Activated CD4-positive, alpha-beta T cell treated with anti-CD3 and anti-CD28 coated beads for 24 hours (primary cell): ENCODE measurements around the gene NSD2.
"Not testable (repeated sequence)": the region's sequence is repeated elsewhere in the genome, so short reads cannot be mapped to it uniquely, and the experiment has no call there.

Experiments used
- DNase-seq, 2 donors: peaks; one replicate each; pipeline ENCODE4 v3.0.0-alpha.2; 2020; ENCODE audit warnings: low read depth in 2 of 2

NSD2 gene

DNA sequence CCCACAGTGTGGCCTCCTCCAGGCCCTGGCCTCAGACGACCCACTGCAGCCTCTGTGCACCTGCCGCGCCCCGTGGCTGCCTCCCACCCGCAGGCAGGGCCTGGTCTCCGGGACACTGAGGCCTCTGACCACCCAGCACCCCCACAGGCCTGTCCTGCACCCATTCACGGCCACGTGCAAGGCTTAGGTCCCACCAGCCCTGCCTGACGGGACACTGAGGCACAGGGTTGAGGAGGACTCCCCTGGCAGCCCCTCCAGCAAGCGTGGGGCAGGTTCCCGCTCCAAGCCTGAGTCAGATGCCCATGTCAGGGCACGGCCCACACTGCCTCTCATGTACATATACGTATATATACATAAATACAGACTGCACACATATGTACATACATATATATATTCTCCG, 114.1 kb downstream of the NSD2 start:
- no peak for DNase-seq

GRCh38 chr4:1985780-1986577, 114.8 kb downstream of the NSD2 start:
- no peak for DNase-seq

- DNase-seq, result no peak
These were observed 115.5 kb downstream of the NSD2 start for GRCh38 chr4:1986578-1987210.

DNA sequence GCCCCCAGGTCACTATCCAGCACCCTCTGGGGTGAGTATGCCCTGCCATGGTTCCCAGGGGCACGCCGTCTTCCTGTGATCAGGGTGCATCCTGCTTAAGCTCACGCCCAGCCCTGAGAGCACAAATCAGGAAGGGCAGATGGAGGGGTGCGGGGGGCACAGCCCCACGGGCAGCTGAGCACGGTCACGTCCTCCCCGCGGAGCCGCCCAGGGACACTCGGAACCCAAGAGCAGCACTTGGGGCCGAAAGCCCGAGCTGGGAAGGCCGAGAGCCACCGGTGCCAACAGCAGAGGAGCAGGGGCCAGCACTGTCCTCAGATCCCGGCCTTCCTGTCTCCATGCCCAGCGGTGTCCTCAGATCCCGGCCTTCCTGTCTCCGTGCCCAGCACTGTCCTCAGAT, 116.1 kb downstream of the NSD2 start:
- no peak for DNase-seq

GRCh38 chr4:1987721-1988326, 116.6 kb downstream of the NSD2 start:
- DNase-seq, result no peak

GRCh38 chr4:1988327-1988724, 117.1 kb downstream of the NSD2 start:
- no peak for DNase-seq

GRCh38 chr4:1989533-1990347, 118.5 kb downstream of the NSD2 start:
- DNase-seq, result no peak

- no peak for DNase-seq
These were observed 119.1 kb downstream of the NSD2 start for GRCh38 chr4:1990348-1990645.

GRCh38 chr4:1990676-1991075, 119.5 kb downstream of the NSD2 start:
- no peak for DNase-seq

DNA sequence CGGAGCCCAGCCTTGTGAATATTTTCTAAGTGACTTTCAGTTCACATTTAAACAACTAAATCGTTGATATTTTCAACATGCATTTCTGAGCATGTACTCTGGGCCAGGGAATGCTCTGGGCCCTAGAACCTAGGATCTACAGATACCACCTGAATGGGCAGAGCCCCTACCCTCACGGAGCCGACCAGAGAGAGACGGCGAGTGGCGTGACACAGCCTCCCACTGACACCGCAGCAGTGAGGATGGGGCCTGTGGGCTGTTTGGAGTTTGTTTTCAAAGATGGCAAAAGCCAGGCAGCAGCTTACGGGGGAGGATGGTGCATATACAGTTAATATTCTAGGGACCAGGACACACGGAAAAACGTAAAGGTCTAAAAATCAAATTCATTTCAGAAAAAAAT, 119.9 kb downstream of the NSD2 start:
- DNase-seq, result no peak

- DNase-seq, result no peak
These were observed 120.6 kb downstream of the NSD2 start for GRCh38 chr4:1991596-1992434.

- no peak for DNase-seq
These were observed 121.4 kb downstream of the NSD2 start for GRCh38 chr4:1992468-1993168.

DNA sequence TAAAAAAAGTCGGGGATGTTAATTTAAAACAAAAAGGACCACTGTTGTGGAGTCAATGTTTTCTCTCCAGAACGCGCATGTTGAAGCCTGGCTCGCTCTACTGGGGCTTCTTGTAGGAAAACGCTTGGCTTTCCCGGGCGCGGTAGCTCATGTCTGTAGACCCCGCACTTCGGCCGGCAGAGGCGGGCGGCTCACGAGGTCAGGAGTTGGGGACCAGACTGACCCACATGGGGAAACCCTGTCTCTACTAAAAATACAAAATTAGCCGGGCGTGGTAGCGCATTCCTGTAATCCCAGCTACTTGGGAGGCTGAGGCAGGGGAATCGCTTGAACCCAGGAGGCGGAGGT, 122.0 kb downstream of the NSD2 start:
- no peak for DNase-seq

- DNase-seq, result not testable (repeated sequence)
These were observed 122.7 kb downstream of the NSD2 start for GRCh38 chr4:1993718-1994516.

GRCh38 chr4:1994938-1995337, 123.7 kb downstream of the NSD2 start:
- no peak for DNase-seq

GRCh38 chr4:1996866-1997611, 125.8 kb downstream of the NSD2 start:
- no peak for DNase-seq

DNA sequence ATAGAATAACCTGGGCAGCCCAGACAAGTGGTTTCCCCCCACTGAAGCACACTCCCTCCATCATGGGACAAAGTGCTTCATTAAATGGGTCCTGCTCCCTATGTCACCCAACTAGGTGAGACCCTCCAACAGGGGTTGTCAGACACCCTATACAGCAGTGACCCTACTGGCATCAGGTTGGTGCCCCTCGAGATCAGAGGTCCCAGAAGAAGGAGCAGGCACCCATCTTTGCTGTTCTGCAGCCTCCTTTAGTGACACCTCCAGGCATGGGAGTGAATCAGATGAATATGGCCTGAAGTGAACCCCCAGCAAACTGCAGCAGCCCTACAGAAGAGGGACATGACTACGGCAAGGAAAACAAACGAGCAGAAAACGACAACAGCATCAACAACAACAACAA, 126.5 kb downstream of the NSD2 start:
- DNase-seq, result no peak

DNA sequence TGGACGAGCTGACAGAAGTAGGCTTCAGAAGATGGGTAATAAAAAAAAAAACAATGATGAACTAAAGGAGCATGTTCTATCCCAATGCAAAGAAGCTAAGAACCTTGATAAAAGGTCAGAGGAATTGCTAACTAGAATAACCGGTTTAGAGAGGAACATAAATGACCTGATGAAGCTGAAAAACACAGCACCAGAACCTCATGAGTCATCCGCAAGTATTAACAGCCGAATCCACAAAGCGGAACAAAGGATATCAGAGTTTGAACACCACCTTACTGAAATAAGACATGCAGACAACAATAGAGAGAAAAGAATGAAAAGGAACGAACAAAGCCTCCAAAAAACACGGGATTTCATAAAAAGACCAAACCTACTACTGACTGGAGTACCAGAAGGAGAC, 127.1 kb downstream of the NSD2 start:
- DNase-seq, result no peak

DNA sequence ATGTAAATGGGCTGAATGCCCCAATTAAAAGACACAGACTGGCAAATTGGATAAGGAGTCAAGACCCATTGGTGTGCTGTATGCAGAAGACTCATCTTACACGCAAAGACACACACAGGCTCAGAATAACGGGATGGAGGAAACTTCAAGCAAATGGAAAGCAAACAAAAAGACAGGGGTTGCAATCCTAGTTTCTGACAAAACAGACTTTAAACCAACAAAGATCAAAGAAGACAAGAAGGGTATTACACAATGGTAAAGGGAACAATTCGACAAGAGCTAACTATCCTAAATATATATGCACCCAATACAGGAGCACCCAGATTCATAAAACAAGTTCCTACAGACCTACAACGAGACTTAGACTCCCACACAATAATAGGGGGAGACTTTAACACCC, 128.1 kb downstream of the NSD2 start:
- DNase-seq, result not testable (repeated sequence)
